Breast epithelium (tissue), 4 donors: Measurements from ENCODE around the gene NEU1. TPM values are rescaled to one million over a fixed set of nuclear protein-coding genes. Genes with fewer than 3 reads are reported as not detected.
"Not testable (repeated sequence)": the region's sequence is repeated elsewhere in the genome, so short reads cannot be mapped to it uniquely, and the experiment has no call there.

ENCODE experiments used
- DNase-seq, 2 donors: peaks; one replicate each; pipeline ENCODE4 v3.0.0-alpha.2; 2019; ENCODE audit warnings: low spot score in 2 of 2
- H3K27ac ChIP-seq, 2 donors: fragments of 200-600 bp; sonication (generic) in 1 of 2; one replicate each; pipeline ENCODE4 v1.5.1; 2016 to 2019; ENCODE audit warnings: mild to moderate bottlenecking in 1 of 2
- H3K27me3 ChIP-seq, 2 donors: fragments of 200-600 bp; sonication (generic) in 1 of 2; one replicate each; pipeline versions ENCODE4 v1.5.1 to v1.6.0; 2017 to 2019; ENCODE audit warnings: control low read depth in 1 of 2, mild to moderate bottlenecking in 1 of 2
- H3K36me3 ChIP-seq: fragments of 200-600 bp; one replicate; pipeline ENCODE4 v1.5.1; 2019
- H3K4me1 ChIP-seq, 2 donors: fragments of 200-600 bp; sonication (generic); one replicate each; pipeline ENCODE4 v1.5.1; 2016 to 2019; ENCODE audit warnings: control low read depth in 1 of 2
- H3K4me3 ChIP-seq, 3 donors: fragments of 200-600 bp; sonication (generic); 1 replicate in 2 of 3; 2 replicates in 1 of 3; pipeline ENCODE4 v1.5.1; 2016 to 2019; ENCODE audit warnings: mild to moderate bottlenecking in 3 of 3, moderate library complexity in 2 of 3
- H3K9me3 ChIP-seq, 2 donors: fragments of 200-600 bp; sonication (generic) in 1 of 2; one replicate each; pipeline ENCODE4 v1.5.1; 2016 to 2019; ENCODE audit warnings: control low read depth in 1 of 2
- CTCF ChIP-seq, 3 donors: fragments of 450-650 bp; IDR thresholded peaks; one replicate each; pipeline ENCODE4 v1.5.1; 2016 to 2017; ENCODE audit warnings: antibody characterized with exemption in 3 of 3, mild to moderate bottlenecking in 3 of 3, moderate library complexity in 3 of 3
- POLR2A ChIP-seq: fragments of 450-650 bp; IDR thresholded peaks from one replicate; pipeline ENCODE4 v1.6.1; 2016; ENCODE audit warnings: antibody characterized with exemption, mild to moderate bottlenecking, moderate library complexity
- POLR2AphosphoS5 ChIP-seq, 3 donors: sonication (generic); formaldehyde crosslinking; IDR thresholded peaks; one replicate each; pipeline ENCODE4 v1.6.1; 2017; ENCODE audit warnings: antibody characterized with exemption in 3 of 3
- intact Hi-C: fragments of 100-400 bp; cut with DNase I; formaldehyde crosslinking; loops from one replicate; pipeline ENCODE4 v1.15.1; 2023; ENCODE audit warnings: low total_unique reads
- total RNA-seq, 3 donors: library from RNA; depleted of rRNA; stranded (reverse); fragments of >200 nt; gene quantifications; one replicate each; pipeline ENCODE4 v1.1.0, GENCODE V29; 2016

The NEU1 gene
- total RNA-seq, result 10 to 100 TPM; 44.6 to 57.3 (median 48.9) TPM

GRCh38 chr6:31862344-31863235 lies at the start of gene NEU1:
TSS of gene NEU1 (minus strand) at chr6:31862821. CDS start at chr6:31862776, 45 bp downstream.
- intact Hi-C loops, result no loop called here
- DNase-seq, result peak; percentile 99 to 100

GRCh38 chr6:31911826-31912585 lies 49.4 kb upstream of the NEU1 start:
- Histone ChIP-seq H3K9me3 (no peaks in the 10 kb centered on the region), H3K4me1 (no peaks in the 10 kb centered on the region), H3K27me3 (no peaks in the 10 kb centered on the region), H3K27ac (no peak overlapping the region), H3K36me3 (no peaks in the 10 kb centered on the region), H3K4me3 (no peak overlapping the region)
- no peak for TF ChIP-seq POLR2A
- TF ChIP-seq POLR2AphosphoS5 (IDR thresholded peaks at IDR 0.05), result no peak
- TF ChIP-seq CTCF (IDR thresholded peaks at IDR 0.05), result no peak
- intact Hi-C loops, result no loop called here
- DNase-seq, result no peak

More at GRCh38 chr6:31862344-31863235, at the start of gene NEU1:
- H3K27me3 ChIP-seq, result no peaks in the 10 kb centered on the region
- H3K36me3 ChIP-seq, result no peaks in the 10 kb centered on the region
- H3K4me1 ChIP-seq, result peaks cover 5 to 6% of the 10 kb centered on the region in 2 donors
- TF ChIP-seq POLR2A, result peak; percentile 96
- TF ChIP-seq CTCF (IDR thresholded peaks at IDR 0.05), result no peak
- peak; percentile 90 to 97 (median 93) for TF ChIP-seq POLR2AphosphoS5 (IDR thresholded peaks at IDR 0.05)
- no peaks in the 10 kb centered on the region for H3K9me3 ChIP-seq
- H3K27ac ChIP-seq, result peak within 1 kb of the TSS; percentile 94 to 96
- H3K4me3 ChIP-seq, result peak within 1 kb of the TSS; percentile 72 to 99 (median 82)

GRCh38 chr6:31909298-31909697 lies 46.7 kb upstream of the NEU1 start:
- H3K9me3 ChIP-seq, H3K27me3 ChIP-seq, H3K4me3 ChIP-seq, DNase-seq, intact Hi-C loops, H3K36me3 ChIP-seq, H3K4me1 ChIP-seq, H3K27ac ChIP-seq: not testable (repeated sequence)

- no peak for DNase-seq
- H3K27me3 ChIP-seq, result no peaks in the 10 kb centered on the region
- H3K9me3 ChIP-seq, result no peaks in the 10 kb centered on the region
- H3K4me3 ChIP-seq, result no peak overlapping the region
- intact Hi-C loops, result no loop called here
- TF ChIP-seq POLR2AphosphoS5 (IDR thresholded peaks at IDR 0.05) (no peak), POLR2A (no peak), CTCF (IDR thresholded peaks at IDR 0.05) (no peak)
- H3K4me1 ChIP-seq, result no peaks in the 10 kb centered on the region
- H3K27ac ChIP-seq, result no peak overlapping the region
- no peaks in the 10 kb centered on the region for H3K36me3 ChIP-seq
Observed at GRCh38 chr6:31908791-31909190, 46.2 kb upstream of the NEU1 start.

GRCh38 chr6:31908255-31908654 lies 45.6 kb upstream of the NEU1 start:
- H3K27me3 ChIP-seq, H3K4me1 ChIP-seq, H3K36me3 ChIP-seq, DNase-seq, H3K9me3 ChIP-seq, H3K4me3 ChIP-seq, H3K27ac ChIP-seq, intact Hi-C loops: not testable (repeated sequence)
